Medulla oblongata (tissue), 1 donor: ENCODE results near the gene ATP1A4.
"Not testable (repeated sequence)": the region's sequence is repeated elsewhere in the genome, so short reads cannot be mapped to it uniquely, and the experiment has no call there.

Experiments used
- DNase-seq: peaks from one replicate; pipeline ENCODE4 v3.0.0-alpha.2; 2015; ENCODE audit errors: extremely low spot score

ATP1A4 gene

DNA sequence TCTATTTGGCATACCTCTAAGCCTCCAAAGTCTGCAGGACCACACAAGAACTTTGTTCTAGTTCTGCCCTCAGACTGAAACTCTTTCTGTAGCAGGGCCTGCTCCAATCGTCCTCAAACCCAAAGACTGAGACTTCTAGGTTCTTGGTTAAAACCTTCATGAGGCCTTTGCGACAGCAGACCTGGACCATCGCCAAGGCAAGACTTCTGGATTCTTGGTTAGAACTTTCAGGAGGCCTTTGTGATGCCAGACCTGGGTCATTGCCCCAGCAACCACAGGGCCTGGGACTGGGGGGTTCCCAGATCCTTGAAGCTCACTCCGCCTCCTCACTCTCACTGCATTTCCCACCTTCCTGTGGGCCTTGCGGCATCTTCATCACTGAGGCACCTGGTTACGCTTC lies at the start of gene ATP1A4:
Gene ATP1A4, plus strand, starts transcription at position 301 of the 400 bp plus-strand sequence. CDS start 438 bp downstream, outside the sequence.
- DNase-seq = no peak

DNA sequence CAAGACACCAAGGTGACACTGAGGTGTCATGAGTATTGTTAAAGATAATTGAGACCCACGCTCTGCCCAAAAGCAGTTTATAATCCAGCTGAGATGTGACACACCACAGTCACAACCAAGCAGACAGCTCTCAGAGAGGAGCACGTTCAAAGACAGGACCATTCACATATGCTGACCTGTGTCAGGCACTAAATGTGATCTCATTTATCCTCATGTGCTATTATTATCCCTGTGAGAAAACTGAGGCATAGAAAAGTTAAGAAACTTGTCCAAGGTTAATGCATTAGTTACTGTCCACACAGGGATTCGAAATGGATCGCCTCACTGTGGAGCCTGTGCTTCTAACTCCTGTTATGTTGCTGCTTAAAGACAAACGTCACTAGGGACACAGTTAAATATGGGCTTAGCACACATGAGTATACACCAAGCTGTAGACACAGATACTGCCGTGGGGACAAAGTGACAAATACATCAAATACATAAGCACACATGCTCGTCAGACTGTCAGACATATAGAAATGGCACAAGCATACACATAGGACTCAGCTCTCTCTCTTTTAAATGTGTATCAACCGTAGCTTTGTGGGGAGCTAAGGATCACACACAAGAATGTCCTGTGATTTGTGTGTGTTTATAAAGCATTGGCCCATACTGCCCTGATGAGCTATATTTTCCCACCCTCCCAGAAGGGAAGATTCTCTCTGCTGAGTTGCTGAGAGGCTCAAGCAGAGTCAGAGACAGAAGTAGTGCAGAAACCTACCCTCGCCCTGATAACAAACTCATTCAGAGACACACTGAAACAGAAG lies 49.5 kb upstream of the ATP1A4 start:
- peak; percentile 49 for DNase-seq

DNA sequence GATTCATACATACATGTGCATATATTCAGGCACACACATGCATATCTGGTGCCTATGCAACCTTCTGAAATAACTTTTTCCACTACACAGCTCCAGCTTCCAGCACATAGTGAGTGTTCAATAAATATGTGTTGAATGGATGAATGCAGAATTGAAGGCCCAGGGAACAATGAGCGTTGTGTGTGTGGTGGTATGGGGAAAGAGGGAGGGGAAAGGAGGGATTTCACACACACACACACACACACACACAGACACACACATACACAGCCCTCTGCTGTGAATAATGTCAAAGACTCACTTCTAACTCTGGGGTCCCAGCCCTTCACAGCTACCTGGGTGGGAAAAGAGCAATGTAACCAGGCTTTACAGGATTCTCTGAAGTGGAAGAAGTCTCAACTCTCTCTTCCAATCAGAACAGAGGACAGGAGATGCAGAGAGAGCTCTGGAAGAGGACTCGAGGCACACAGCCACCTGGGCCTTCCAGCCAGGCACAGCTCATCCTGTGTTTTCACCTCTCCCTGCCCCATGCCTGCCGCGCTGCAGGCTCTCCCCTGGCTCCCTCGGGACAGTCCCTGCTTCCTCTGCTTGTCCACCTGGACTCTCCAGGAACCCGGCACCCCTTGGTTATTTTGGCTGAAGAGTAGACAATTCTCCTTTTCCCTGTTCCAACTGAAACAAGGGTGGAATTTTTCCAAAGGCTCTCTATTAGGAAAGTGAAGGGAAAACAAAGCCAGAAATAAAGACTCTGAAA lies 47.6 kb upstream of the ATP1A4 start:
- peak; percentile 74 for DNase-seq

DNA sequence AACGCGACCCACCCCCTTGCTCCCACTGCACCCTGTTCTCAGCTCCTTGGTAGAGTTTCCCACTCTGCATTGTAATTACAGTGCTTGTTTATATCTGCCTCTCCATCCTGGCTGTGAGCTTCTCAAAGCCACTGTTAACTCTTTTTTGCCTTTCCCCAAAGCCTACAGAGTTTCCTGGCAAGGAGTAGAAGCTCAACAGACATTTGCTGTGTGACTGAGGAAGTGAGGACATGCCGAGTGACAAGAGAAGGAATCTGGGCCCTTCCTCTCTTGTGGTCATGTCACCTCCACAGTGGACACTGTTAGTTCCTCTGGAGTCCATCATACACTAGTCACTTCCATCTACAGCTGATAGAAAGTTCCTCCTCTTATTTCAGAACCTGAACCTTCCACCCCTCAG lies 46.9 kb upstream of the ATP1A4 start:
- peak; percentile 66 for DNase-seq

DNA sequence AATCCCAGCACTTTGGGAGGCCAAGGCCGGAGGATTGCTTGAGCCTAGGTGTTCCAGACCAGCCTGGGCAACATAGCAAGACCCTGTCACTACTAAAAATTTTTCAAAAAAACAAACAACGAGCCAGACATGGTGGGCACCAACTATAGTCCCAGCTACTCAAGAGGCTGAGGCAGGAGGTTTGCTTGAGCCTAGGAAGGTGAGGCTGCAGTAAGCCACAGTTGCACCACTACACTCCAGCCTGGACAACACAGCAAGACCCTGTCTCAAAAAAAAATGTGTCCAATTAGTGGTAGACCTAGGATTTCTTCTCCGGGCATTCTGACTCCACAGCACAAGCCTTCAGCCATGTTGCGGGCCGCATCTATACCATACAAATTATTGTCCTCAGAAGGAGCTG lies 46.2 kb upstream of the ATP1A4 start:
- DNase-seq = no peak

DNA sequence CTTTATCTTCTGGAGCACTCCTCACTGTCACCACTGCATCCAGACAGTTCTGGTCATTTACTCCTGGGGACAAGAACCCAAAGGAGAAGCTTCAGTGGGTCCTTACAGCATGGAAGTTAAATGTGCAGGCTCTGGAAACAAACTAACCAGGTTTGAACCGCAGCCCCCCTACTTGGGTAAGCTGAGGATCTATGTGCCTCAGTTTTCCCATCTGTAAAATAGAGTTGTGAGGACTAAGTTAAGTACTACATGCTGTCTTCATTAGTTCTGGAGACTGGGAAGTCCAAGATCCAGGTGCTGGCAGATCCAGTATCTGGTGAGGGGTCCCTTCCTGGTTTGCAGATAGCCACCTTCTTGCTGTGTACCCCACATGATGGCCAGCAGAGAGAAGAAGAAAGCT lies 43.9 kb upstream of the ATP1A4 start:
- no peak for DNase-seq

DNA sequence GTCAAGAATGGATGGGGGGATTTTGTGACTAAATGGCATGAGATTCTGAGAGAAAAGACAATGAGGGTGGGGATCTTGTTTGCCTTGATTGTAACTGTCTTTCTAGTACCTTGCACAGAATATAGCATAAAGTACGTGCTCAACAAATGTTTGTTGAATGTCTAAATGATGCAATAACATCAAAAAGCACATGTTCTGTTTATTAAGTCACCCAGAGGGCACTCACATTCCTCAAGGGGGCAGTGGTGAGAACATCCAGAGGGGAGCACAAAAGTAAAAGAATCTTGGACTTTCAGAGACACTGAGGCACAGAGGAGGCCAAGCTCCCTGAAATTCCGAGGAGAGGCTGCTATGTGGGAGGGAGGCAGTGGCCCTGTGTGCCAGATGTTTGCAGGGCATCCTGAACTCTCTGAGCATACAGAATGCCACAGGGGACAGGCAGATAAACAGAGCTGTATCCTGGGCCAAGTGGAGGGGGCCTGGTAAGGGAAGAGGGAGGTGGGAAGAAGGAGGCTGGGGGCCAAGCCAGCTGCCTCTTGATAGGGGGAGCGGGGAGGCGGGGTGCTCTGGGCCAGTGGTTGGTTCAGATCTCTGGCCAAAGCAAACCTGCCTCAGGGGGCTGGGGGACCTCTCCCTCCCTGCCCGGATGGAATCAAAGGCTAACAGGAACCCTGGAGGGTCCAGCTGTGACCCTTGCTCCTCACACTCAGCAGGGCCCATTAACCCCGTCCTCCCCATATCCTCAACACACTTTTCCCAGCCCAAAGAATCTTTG lies 42.3 kb upstream of the ATP1A4 start:
- DNase-seq = peak; percentile 79

DNA sequence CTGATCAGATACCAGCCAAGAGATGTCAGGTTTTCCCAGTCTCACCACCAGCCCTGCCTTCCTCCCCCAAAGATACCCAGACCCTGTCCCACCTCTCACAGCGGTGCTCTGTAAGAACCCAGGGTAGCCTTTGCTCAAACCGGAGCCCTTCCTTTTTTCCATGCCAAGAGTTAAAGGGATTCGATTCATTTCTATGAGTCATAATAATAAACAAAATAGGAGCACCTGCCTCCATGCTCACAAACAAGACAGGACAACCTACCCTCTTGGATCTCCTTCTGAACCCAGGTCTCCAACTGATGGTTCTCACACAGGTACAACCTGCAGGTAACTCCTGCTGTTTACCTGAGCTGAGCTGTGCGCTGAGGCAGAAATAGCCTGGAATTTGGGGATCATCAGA lies 41.7 kb upstream of the ATP1A4 start:
- DNase-seq = no peak

DNA sequence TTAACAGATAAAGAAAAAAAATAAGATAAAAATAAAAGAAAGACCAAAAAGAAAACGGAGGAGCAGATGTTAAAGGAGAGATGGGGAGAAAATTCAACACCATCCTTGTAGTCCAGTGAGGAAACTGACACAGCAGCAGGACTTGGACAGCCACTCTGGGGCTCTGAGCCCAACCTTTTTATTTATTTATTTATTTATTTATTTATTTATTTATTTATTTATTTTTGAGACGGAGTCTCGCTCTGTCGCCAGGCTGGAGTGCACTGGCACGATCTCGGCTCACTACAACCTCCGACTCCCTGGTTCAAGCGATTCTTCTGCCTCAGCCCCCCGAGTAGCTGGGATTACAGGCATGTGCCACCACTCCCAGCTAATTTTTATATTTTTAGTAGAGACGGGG lies 39.9 kb upstream of the ATP1A4 start:
- DNase-seq = not testable (repeated sequence)

DNA sequence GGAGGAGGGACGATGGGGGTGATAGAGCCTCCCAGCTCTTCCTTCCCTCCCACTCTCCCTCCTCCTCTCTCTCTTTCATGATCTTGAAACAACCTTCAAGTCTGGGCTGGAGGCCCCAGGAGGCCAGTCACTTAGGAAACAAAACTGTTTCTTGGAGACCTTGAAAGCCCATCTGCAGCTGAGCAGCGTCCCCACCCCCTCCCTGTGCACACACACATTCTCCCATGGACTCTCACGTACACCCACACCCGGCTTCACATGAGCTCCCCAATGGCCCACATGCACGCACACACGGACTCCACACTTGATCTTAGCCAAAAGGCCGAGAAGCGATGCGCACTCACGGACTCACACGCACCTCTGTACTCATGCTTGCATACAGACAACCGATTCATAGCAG lies 39.0 kb upstream of the ATP1A4 start:
- DNase-seq = peak; percentile 52

DNA sequence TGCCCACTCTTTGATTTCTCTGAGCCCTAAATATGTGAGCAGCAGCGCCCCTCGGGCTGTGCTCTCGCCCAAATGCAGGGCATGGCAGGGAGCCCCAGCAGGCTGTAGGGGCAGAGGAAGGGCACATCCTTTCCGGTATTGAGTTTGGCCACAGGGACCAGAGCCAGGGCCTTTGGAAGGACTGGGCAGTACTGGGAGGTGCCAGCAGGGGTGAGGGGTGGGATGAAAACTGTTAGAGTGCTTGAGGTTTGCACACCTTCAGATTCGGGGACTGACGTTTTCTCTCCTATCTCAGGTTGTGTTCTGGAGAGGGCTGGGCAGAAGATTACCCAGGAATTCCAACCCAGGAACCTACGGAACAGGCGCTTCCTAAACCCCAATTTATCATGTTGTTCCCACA lies 38.0 kb upstream of the ATP1A4 start:
- no peak for DNase-seq

DNA sequence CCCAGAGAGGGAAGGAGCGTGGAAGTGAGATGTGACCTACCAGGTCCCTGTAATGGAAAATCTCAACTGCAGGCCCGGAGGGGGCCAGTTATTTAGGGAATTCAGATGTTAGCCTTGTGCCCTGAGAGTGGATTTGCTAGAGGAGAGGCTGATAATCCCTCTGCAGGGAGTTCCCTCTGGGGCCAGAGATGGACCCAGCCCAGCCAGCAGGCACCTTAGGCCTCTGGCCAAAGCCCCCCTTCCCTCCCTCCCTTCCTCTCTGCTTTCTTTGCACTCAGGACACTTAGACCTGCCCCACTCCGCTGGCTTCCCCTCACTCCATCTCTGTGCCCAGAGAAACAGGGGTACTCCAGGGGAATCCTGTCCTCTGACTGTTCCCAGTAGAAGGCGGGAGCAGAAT lies 37.3 kb upstream of the ATP1A4 start:
- DNase-seq = peak; percentile 60

DNA sequence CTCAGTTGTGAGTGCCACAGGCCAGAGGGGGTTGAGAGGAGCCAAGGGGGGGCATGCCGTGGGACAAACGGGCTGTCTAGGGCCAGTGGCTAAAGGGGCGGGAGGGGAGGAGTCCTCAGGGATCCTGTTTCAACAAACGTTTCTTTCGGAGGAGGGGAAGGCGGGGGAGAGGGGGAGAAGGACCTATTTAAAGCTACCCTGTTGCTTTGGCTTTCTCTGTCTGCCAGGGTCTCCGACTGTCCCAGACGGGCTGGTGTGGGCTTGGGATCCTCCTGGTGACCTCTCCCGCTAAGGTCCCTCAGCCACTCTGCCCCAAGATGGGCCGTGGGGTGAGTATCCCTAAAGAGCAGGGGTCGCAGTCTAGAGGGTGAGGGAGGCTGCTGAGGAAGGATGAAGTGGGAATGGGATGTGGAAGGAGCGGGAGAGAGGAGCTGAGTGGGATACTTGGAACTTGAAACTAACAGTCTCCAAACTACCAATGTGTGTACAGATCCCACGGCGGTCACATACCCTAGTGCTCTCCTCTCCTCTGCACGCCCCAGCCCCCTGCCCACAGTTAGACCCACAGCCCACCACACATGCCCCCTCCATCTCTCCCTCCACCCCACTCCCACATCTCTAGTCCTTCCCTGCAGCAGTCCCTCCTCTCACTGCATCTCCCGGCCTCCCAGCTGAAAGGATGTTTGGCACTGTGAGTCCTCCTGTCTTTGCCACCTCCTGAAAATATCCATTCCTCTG lies 35.7 kb upstream of the ATP1A4 start, which contains the start of gene ATP1A2:
Gene ATP1A2, plus strand, starts transcription at position 215 of the 738 bp plus-strand sequence. Its CDS starts 103 bp downstream, at position 318.
- peak; percentile 66 for DNase-seq

DNA sequence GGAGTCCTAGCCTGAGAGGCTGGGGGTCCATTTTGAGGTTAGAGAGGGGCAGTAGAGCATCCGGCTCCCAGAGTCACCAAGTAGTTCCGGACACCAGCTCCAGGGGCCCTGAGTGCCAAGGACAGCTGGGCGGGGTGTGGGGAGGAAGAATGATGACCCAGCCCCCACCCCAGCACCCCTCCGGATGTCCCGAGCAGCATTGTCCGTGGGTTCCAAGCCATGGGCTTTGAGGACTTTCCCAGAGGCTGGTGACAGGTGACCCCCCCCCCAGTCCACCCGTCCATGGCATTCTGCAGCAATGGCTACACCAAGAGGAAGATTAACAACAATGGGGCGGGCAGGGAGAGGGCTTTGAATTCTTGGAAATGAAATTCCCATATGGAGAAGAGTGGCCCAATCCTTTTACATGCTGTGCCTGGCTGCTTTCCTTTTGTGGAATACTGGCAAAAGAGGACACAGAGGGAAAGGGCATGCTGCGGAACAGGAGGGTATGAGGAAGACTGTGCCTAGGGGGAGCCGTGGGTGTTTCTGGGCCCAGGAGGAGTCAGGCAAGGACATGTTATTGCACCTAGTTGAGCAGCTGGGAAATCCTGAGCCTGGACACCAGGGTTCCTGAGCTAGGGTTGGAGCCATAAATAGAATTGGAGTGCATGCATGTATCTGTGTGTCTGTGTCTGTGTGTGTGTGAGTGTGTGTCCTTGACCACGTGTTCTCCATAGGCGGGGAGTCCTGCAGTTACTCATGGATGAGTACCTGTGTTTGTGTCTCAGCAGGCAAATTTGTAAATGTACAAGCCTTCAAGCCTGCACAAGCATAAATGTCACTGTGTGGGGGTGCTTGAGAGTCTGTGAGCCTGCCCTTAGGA lies 34.9 kb upstream of the ATP1A4 start:
- no peak for DNase-seq

DNA sequence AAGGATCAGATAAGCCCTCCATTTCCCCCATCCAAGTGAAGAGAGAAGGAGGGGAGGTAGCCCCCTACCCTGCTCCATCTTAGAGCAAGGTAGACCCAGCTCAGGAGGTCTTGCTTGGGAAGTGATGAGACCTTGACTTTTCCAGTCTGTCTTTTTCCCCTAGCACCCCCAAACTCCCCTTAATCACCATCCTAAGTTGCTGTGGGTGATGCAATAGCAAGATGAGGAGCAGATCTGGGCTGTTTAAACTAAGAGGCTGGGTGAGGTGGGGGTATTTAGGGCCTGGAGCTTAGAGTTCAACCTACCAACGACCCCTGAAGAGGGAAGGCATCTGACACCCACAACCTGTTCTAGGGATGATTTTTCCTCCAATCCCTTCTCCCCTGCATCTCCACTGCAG lies 34.1 kb upstream of the ATP1A4 start:
- DNase-seq = peak; percentile 35

DNA sequence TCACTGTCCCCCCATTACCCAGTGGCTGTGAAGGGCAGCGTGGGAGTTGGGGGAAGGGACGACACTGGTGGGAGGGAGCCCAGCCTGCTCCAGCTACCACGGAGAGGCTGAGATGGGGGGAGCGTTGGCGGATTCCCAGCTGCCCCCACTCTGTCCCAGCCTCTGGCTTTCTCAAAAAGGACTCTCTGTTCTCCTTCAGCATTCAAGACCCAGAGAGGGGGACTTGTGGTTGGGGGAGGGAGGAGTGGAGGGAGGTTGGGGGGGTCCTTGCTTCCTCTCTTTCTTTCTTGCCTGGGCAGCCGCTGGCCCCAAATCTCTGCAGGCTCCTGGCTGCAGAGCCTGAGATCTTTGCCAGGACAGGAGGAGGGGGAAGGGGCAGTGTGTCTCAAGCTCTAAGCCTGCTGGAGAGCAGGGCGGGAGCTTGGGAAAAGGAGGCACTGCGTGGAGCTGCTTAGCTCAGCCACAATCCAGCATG lies 33.7 kb upstream of the ATP1A4 start:
- DNase-seq = peak; percentile 89

DNA sequence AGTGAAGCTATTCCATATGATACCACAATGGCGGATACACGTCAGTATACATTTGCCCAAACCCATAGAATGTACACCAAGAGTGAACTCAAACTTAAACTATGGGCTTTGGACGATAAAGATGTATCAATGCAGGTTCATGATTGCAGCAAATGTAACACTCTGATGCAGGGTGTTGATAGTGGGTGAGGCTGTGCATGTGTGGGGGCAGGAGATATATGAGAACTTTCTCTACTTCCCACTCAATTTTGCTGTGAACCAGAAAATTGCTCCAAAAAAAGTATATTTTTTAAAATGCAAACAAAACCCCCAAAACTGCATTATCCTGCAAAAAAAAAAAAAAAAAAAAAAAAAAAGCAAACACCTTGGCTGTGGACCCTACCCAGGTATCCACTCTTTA lies 32.5 kb upstream of the ATP1A4 start:
- no peak for DNase-seq

DNA sequence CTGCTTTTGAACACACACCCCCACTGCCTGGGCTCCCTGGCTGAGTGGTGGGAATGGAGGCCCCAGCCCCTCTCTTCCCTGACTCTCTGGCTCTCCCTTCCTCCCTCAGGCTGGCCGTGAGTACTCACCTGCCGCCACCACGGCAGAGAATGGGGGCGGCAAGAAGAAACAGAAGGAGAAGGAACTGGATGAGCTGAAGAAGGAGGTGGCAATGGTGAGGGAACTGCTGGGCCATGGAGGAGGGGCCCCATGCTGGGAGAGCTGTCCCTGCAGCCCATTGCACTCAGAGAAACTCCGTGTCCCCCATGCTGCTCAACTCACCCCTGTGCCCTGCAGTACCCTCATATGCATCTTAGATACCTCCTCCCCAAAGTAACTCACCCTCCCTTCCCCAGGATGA lies 30.6 kb upstream of the ATP1A4 start:
- DNase-seq = no peak

DNA sequence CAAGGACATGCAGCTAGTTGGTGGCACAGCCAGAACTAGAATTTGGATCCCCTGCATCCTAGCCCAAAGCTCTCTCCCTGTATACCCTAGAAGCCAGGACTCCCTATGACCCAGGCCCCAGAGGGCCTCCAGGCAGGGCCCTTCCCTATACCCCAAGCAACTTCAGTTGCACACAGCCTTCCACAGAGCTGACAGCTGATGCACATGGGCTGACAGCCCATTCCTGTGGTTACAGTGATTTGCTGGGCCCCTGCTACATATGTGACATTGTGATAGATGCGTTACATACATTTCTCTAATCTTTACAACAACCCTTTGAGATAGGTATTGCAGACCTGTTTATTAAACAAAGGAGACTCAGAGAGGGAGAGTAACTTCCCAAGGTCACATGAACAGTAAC lies 30.0 kb upstream of the ATP1A4 start:
- DNase-seq = no peak

DNA sequence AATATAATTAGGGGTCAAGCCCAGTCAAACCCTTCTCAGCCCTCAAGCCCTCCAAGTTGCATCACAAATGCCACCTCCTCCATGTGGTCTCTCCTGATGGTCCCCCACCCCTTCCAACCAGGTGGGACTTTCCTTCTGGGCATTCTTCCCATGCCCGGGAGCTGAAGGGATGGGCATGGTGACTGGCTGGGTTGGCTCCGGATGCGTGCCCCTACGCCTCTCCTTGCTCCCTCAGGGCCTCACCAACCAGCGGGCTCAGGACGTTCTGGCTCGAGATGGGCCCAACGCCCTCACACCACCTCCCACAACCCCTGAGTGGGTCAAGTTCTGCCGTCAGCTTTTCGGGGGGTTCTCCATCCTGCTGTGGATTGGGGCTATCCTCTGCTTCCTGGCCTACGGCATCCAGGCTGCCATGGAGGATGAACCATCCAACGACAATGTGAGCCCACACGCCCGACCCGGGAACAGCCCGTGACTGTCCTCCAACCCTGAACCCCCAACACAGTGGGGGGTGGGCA lies 28.4 kb upstream of the ATP1A4 start:
- no peak for DNase-seq
